Activated naive CD4-positive, alpha-beta T cell treated with anti-CD3 and anti-CD28 coated beads for 36 hours (primary cell): ENCODE data around the gene ORC5. TPM values are rescaled to one million over a fixed set of nuclear protein-coding genes. Genes with fewer than 3 reads are reported as not detected.

Source experiments
- total RNA-seq, 2 experiments: library from RNA; stranded (reverse); gene quantifications; one replicate each; pipeline ENCODE4 v1.2.3, GENCODE V29; 2021

The ORC5 gene
- total RNA-seq, 2 experiments from 2014 or later, result 19.9 to 21.2 TPM

Other genes with a start within 250 kb of the ORC5 start
- gene RELN, start 218.4 kb downstream of the ORC5 start, total RNA-seq, result not detected
- not detected for gene LHFPL3, start 120.6 kb upstream of the ORC5 start, total RNA-seq